Naive thymus-derived CD8-positive, alpha-beta T cell (primary cell): ENCODE measurements around the gene GTF2H3. TPM values are rescaled to one million over a fixed set of nuclear protein-coding genes. Genes with fewer than 3 reads are reported as not detected.
A peak's percentile ranks its signal among the peaks of the same experiment; 100 is the strongest.

Experiments
- ATAC-seq, 2 donors: fragments of 150-1000 bp; cut with Tn5 transposase in 1 of 2; sonication (Bioruptor Pico), chemical (Tn5 transposase) in 1 of 2; 1 replicate in 1 of 2; 2 replicates in 1 of 2; pipeline ENCODE4 v1.10.0; 2021; ENCODE audit warnings: mild to moderate bottlenecking in 2 of 2, moderate library complexity in 2 of 2
- POLR2A ChIA-PET: fragments of 350-600 bp; sonication (Branson Sonifier 250); formaldehyde crosslinking; loops from one replicate; lab custom pipeline; 2021; ENCODE audit warnings: antibody characterized with exemption; lab: Charles Lee
- DNase-seq, 10 donors: peaks; one replicate each; pipeline versions ENCODE4 v3.0.0 to v3.0.0-alpha.2; 2020 to 2022
- H3K27ac Mint-ChIP-seq, 10 donors: one replicate each; pipeline ENCODE4 v1.8.0; 2020 to 2022; ENCODE audit warnings: mild to moderate bottlenecking in 10 of 10, mixed read lengths in 10 of 10, moderate library complexity in 4 of 10, inconsistent platforms in 1 of 10
- H3K27me3 Mint-ChIP-seq, 5 donors: one replicate each; pipeline ENCODE4 v1.8.0; 2021 to 2022; ENCODE audit warnings: mixed read lengths in 5 of 5
- H3K36me3 Mint-ChIP-seq, 3 donors: one replicate each; pipeline ENCODE4 v1.8.0; 2020 to 2022; ENCODE audit warnings: mixed read lengths in 3 of 3, mild to moderate bottlenecking in 2 of 3, inconsistent platforms in 1 of 3
- H3K4me1 Mint-ChIP-seq, 4 donors: one replicate each; pipeline ENCODE4 v1.8.0; 2021 to 2022; ENCODE audit warnings: mixed read lengths in 4 of 4
- H3K4me3 Mint-ChIP-seq, 10 donors: one replicate each; pipeline ENCODE4 v1.8.0; 2020 to 2022; ENCODE audit warnings: mild to moderate bottlenecking in 10 of 10, mixed read lengths in 10 of 10, moderate library complexity in 6 of 10, inconsistent platforms in 1 of 10
- H3K9me3 Mint-ChIP-seq, 9 donors: one replicate each; pipeline ENCODE4 v1.8.0; 2020 to 2022; ENCODE audit warnings: mixed read lengths in 9 of 9, mild to moderate bottlenecking in 3 of 9, inconsistent platforms in 1 of 9, moderate library complexity in 1 of 9
- polyA plus RNA-seq, 3 donors: library from polyadenylated mRNA; unstranded; fragments of 300-500 nt; fragmentation: Illumina TruSeq; gene quantifications; one replicate each; pipeline ENCODE4 v1.2.3, GENCODE V29; 2021
- total RNA-seq, 8 experiments: library from RNA in 2 of 8; stranded (reverse) in 2 of 8; gene quantifications; one replicate each; pipeline ENCODE4 v1.2.3 and lab custom pipeline; 2021 to 2026

Gene GTF2H3
- total and polyA plus RNA-seq, 5 experiments from 2014 or later: 27.5 to 39.9 (median 36.6) TPM

DNA sequence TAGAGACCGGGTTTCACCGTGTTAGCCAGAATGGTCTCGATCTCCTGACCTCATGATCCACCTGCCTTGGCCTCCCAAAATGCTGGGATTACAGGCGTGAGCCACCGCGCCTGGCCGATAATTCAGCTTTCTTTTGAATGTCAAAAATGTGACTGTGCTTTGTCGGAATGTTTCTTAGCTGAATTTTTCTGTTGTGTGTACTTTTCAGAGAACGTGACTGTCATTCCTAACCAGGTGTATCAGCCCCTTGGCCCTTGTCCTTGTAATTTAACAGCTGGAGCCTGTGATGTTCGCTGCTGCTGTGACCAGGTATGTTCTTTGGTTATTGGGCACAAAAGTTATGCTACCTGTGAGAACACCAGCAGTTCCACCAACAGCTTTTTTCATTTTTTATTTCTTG lies 45.4 kb downstream of the GTF2H3 start:
- peak overlapping the region in 1 of 10 donors; percentile 46 for H3K27ac Mint-ChIP-seq
- POLR2A ChIA-PET: interaction anchor here (0.7 kb wide), 1 partner anchor 1521 kb away, joined by 3 read pairs; no protein-coding TSS in a partner anchor
- H3K27me3 Mint-ChIP-seq: no peaks in the 10 kb centered on the region
- DNase-seq (no peak), ATAC-seq (no peak)
- H3K9me3 Mint-ChIP-seq: no peaks in the 10 kb centered on the region
- peaks cover 4 to 55% (median 5%) of the 10 kb centered on the region in 3 donors for H3K36me3 Mint-ChIP-seq
- no peak overlapping the region for H3K4me3 Mint-ChIP-seq
- peaks cover 0 to 1% (median 0%) of the 10 kb centered on the region in 4 donors for H3K4me1 Mint-ChIP-seq

- ATAC-seq (no peak), DNase-seq (no peak)
- Mint-ChIP-seq H3K4me3 (no peak overlapping the region), H3K27me3 (no peaks in the 10 kb centered on the region), H3K9me3 (no peaks in the 10 kb centered on the region), H3K4me1 (peaks cover 0 to 1% (median 0%) of the 10 kb centered on the region in 4 donors), H3K36me3 (peaks cover 4 to 43% (median 4%) of the 10 kb centered on the region in 3 donors), H3K27ac (peak overlapping the region in 1 of 10 donors; percentile 39)
- POLR2A ChIA-PET: no interaction called here
Measured at GRCh38 chr12:123681605-123682004, 48.0 kb downstream of the GTF2H3 start.

GRCh38 chr12:123683964-123684363 lies 50.3 kb downstream of the GTF2H3 start:
- ATAC-seq: no peak
- H3K4me1 Mint-ChIP-seq: no peaks in the 10 kb centered on the region
- POLR2A ChIA-PET: interaction anchor here (0.5 kb wide), 1 partner anchor 1293 kb away, joined by 4 read pairs; no protein-coding TSS in a partner anchor
- H3K9me3 Mint-ChIP-seq: no peaks in the 10 kb centered on the region
- H3K36me3 Mint-ChIP-seq: peaks cover 3 to 47% (median 4%) of the 10 kb centered on the region in 3 donors
- H3K4me3 Mint-ChIP-seq: no peak overlapping the region
- no peak overlapping the region for H3K27ac Mint-ChIP-seq
- no peaks in the 10 kb centered on the region for H3K27me3 Mint-ChIP-seq
- DNase-seq: no peak

GRCh38 chr12:123686636-123687190 lies 53.1 kb downstream of the GTF2H3 start:
- Mint-ChIP-seq H3K36me3 (peaks cover 0 to 44% (median 0%) of the 10 kb centered on the region in 3 donors), H3K4me3 (no peak overlapping the region), H3K27me3 (no peaks in the 10 kb centered on the region), H3K4me1 (no peaks in the 10 kb centered on the region), H3K27ac (peak overlapping the region in 1 of 10 donors; percentile 52), H3K9me3 (no peaks in the 10 kb centered on the region)
- POLR2A ChIA-PET: no interaction called here
- ATAC-seq (no peak), DNase-seq (no peak)

- H3K36me3 Mint-ChIP-seq: peaks cover 0 to 46% (median 8%) of the 10 kb centered on the region in 3 donors
- no peaks in the 10 kb centered on the region for H3K27me3 Mint-ChIP-seq
- ATAC-seq (no peak), DNase-seq (no peak)
- no peaks in the 10 kb centered on the region for H3K9me3 Mint-ChIP-seq
- peak overlapping the region in 1 of 10 donors; percentile 11 for H3K27ac Mint-ChIP-seq
- POLR2A ChIA-PET: no interaction called here
- H3K4me1 Mint-ChIP-seq: no peaks in the 10 kb centered on the region
- H3K4me3 Mint-ChIP-seq: no peak overlapping the region
Measured at GRCh38 chr12:123690191-123690840, 56.7 kb downstream of the GTF2H3 start.

DNA sequence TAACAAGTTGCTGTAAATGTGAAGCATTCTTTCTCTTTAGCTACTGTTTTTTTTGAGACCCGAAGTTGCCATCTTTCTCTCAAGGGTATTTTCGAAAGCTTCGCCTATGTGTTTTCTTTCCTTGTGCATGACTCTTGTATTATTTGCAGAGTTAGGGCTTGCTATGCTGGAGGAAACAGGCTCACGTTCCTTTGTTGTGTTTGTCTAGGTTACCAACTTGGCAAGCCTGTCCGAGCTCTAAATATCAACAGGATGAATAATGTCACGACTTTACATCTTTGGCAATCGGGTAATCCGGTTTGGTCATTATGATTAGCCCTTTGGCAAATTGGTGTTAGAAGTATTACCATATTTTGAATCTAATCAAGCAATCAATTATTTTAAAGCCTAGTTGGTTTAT lies 62.6 kb downstream of the GTF2H3 start:
- DNase-seq (no peak), ATAC-seq (no peak)
- Mint-ChIP-seq H3K27me3 (no peaks in the 10 kb centered on the region), H3K4me3 (no peak overlapping the region), H3K36me3 (peaks cover 0 to 67% (median 15%) of the 10 kb centered on the region in 3 donors), H3K9me3 (no peaks in the 10 kb centered on the region), H3K27ac (no peak overlapping the region), H3K4me1 (no peaks in the 10 kb centered on the region)
- POLR2A ChIA-PET: no interaction called here

GRCh38 chr12:123696646-123697045 lies 63.0 kb downstream of the GTF2H3 start:
- ATAC-seq (no peak), DNase-seq (no peak)
- H3K27me3 Mint-ChIP-seq: no peaks in the 10 kb centered on the region
- no peak overlapping the region for H3K4me3 Mint-ChIP-seq
- no peaks in the 10 kb centered on the region for H3K4me1 Mint-ChIP-seq
- POLR2A ChIA-PET: no interaction called here
- no peaks in the 10 kb centered on the region for H3K9me3 Mint-ChIP-seq
- H3K36me3 Mint-ChIP-seq: peaks cover 0 to 65% (median 15%) of the 10 kb centered on the region in 3 donors
- H3K27ac Mint-ChIP-seq: peak overlapping the region in 1 of 10 donors; percentile 56

DNA sequence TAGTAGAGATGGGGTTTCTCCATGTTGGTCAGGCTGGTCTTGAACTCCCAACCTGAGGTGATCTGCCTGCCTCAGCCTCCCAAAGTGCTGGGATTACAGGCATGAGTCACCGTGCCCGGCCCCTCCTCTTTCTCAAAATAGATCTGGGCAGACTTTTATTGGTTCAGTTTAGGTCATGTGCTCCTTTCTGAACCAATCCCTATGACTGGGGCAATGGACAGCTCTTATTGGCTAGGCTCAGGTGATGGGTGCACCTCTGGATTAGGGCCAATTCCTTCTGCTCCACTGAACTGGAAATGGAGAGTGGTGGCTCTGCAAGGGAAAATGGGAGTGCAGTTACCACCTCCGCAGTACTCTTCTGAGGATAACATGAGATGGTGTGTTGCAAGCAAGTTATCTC lies 72.3 kb downstream of the GTF2H3 start:
- POLR2A ChIA-PET: no interaction called here
- Mint-ChIP-seq H3K36me3 (peaks cover 0 to 27% (median 3%) of the 10 kb centered on the region in 3 donors), H3K27me3 (no peaks in the 10 kb centered on the region), H3K4me1 (peaks cover 2 to 3% (median 2%) of the 10 kb centered on the region in 4 donors), H3K9me3 (no peaks in the 10 kb centered on the region), H3K27ac (peak overlapping the region in 2 of 10 donors; percentile 19 to 37), H3K4me3 (no peak overlapping the region)
- DNase-seq (no peak), ATAC-seq (no peak)

DNA sequence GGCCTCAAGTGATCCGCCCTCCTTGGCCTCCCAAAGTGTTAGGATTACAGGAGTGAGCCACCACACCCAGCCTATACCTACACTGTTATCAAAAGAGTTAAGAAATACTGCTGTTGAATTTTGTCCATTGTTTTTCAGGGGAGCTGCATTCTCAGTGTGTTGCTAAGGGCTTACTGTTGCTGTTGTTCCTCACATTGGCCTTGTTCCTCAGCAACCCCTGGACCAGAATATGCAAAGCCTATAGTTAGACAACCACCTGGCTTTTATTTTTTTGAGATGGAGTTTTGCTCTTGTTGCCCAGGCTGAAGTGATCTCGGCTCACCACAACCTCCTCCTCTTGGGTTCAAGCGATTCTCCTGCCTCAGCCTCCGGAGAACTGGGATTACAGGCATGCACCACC lies 73.8 kb downstream of the GTF2H3 start:
- H3K36me3 Mint-ChIP-seq: peaks cover 0 to 20% (median 1%) of the 10 kb centered on the region in 3 donors
- no peaks in the 10 kb centered on the region for H3K27me3 Mint-ChIP-seq
- no peak overlapping the region for H3K27ac Mint-ChIP-seq
- H3K4me1 Mint-ChIP-seq: peaks cover 6 to 8% (median 7%) of the 10 kb centered on the region in 4 donors
- ATAC-seq (no peak), DNase-seq (no peak)
- POLR2A ChIA-PET: no interaction called here
- no peak overlapping the region for H3K4me3 Mint-ChIP-seq
- no peaks in the 10 kb centered on the region for H3K9me3 Mint-ChIP-seq

Other genes with a start within 250 kb of the GTF2H3 start
- gene KMT5A, start 249.7 kb upstream of the GTF2H3 start, total RNA-seq: 10 to 100 TPM; 23.7 to 26.5 TPM
- gene KMT5A, start 249.7 kb upstream of the GTF2H3 start, polyA plus RNA-seq: 1 to 10 TPM; 1.0 to 3.3 (median 1.7) TPM
- gene RILPL2, start 197.1 kb upstream of the GTF2H3 start, total RNA-seq: 1 to 10 TPM; 3.3 TPM
- 1 to 10 TPM; 3.2 to 4.4 (median 3.9) TPM for gene RILPL2, start 197.1 kb upstream of the GTF2H3 start, polyA plus RNA-seq
- 10 to 100 TPM; 46.6 to 48.8 TPM for gene SNRNP35, start 175.7 kb upstream of the GTF2H3 start, total RNA-seq
- 10 to 100 TPM; 16.8 to 27.0 (median 20.4) TPM for gene SNRNP35, start 175.7 kb upstream of the GTF2H3 start, polyA plus RNA-seq
- 1 to 10 TPM; 4.9 to 5.9 TPM for gene RILPL1, start 100.1 kb upstream of the GTF2H3 start, total RNA-seq
- gene RILPL1, start 100.1 kb upstream of the GTF2H3 start, polyA plus RNA-seq: under 1 TPM; 0.06 to 0.24 (median 0.23) TPM
- gene TMED2, start 49.3 kb upstream of the GTF2H3 start, total RNA-seq: 10 to 100 TPM; 85.6 to 94.3 TPM
- 100 to 1,000 TPM; 212 to 349 (median 259) TPM for gene TMED2, start 49.3 kb upstream of the GTF2H3 start, polyA plus RNA-seq
- gene DDX55, start 31.7 kb upstream of the GTF2H3 start, total RNA-seq: 10 to 100 TPM; 53.3 to 54.8 TPM
- 10 to 100 TPM; 15.2 to 24.1 (median 19.1) TPM for gene DDX55, start 31.7 kb upstream of the GTF2H3 start, polyA plus RNA-seq
- gene EIF2B1, start 143 bp upstream of the GTF2H3 start, total RNA-seq: 10 to 100 TPM; 54.3 to 57.3 TPM
- 10 to 100 TPM; 59.9 to 64.5 (median 62.6) TPM for gene EIF2B1, start 143 bp upstream of the GTF2H3 start, polyA plus RNA-seq
- gene TCTN2, start 37.3 kb downstream of the GTF2H3 start, total RNA-seq: 1 to 10 TPM; 6.3 to 7.8 TPM
- 1 to 10 TPM; 1.0 to 1.8 (median 1.6) TPM for gene TCTN2, start 37.3 kb downstream of the GTF2H3 start, polyA plus RNA-seq
- gene ATP6V0A2, start 78.5 kb downstream of the GTF2H3 start, total RNA-seq: 10 to 100 TPM; 46.6 to 52.3 TPM
- gene ATP6V0A2, start 78.5 kb downstream of the GTF2H3 start, polyA plus RNA-seq: 10 to 100 TPM; 13.2 to 19.4 (median 18.2) TPM
- under 1 TPM; 0.30 to 0.65 TPM for gene DNAH10, start 128.5 kb downstream of the GTF2H3 start, total RNA-seq
- under 1 TPM in 1 of 3 donors, not detected in 2; 0.25 TPM for gene DNAH10, start 128.5 kb downstream of the GTF2H3 start, polyA plus RNA-seq